Measurements from ENCODE around the gene UBAC2.

The UBAC2 gene

GRCh38 chr13:99340638-99341037 lies 140.0 kb downstream of the UBAC2 start:
- no peak for DNase-seq (ENCODE audit: low spot score)

GRCh38 chr13:99341969-99342722 lies 141.5 kb downstream of the UBAC2 start:
- no peak for DNase-seq (ENCODE audit: low spot score)

DNA sequence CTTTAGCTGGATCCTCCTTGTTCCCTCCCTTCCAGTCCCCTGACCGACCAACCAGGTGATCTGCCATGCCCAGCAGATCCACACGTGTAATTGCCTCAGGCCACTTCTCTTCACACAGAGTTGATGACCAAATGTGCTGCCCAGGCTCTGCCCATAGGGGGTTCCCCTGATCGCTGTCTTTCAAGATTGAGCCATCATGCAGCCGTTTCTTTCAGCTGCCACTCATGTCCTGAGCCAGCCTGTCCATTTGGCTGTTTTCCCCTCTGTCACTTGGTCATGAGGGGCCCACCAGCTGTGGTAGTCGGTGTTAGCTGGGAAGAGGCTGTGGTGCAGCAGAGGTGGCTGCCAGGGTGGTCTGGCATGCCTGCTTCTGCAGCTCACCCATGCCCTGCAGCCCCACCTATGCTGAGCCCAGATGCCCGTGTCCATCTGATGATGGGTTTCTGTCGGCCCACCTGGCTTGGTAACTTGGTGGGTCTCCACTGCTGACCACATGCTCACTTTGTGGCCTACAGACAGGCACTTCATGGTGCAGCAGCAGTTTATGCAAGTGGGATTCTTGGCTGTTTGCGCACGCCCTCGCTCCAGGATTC lies 142.2 kb downstream of the UBAC2 start:
- DNase-seq (ENCODE audit: low spot score): no peak

DNA sequence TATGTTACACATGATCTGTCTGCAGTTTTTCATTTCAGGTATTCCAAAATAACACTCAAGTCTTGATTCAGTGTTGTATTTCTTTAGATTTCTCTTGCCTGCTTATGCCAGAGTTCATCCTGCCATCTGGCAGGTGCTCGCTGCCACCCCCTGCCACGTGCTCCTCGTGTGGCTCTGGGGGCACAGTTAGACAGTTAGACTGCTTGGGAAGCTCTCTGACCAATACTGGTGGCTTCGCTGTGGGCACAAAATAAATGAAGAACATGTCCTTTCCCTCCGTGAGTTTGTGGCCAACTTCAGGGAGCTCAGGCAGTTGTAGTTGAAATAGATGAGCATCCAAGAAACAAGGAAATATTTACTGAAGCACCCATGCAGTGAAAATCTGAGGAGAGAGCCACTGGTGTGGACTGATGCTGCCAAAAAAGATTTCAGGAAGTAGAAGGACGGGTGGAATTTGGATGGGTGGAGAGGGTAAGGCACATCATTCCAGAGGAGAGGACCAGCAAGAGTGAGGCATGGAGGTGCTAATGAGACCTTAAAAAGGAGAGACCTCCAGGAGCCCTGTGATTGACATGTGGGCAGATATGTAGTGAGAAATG lies 144.1 kb downstream of the UBAC2 start:
- no peak for DNase-seq (ENCODE audit: low spot score)

DNA sequence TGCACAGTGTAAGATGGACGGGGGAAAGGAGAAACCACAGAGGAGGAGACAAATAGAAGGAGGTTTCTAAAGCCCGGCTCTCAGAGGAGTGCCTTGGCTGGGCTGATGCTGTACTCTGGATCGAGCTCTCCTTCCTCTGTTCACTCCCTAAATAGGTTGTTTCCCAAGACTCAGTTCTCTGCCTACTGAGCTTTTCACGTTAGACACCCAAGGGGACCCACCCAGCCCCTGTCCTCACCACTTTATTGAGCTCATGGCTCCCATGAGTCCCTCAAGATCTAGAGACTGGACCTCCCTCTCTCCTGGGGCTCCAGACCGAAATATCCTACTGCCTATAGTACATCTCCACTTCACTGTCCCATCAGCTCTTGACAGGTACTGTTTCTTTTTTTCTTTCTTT lies 144.7 kb downstream of the UBAC2 start:
- no peak for DNase-seq (ENCODE audit: low spot score)

DNA sequence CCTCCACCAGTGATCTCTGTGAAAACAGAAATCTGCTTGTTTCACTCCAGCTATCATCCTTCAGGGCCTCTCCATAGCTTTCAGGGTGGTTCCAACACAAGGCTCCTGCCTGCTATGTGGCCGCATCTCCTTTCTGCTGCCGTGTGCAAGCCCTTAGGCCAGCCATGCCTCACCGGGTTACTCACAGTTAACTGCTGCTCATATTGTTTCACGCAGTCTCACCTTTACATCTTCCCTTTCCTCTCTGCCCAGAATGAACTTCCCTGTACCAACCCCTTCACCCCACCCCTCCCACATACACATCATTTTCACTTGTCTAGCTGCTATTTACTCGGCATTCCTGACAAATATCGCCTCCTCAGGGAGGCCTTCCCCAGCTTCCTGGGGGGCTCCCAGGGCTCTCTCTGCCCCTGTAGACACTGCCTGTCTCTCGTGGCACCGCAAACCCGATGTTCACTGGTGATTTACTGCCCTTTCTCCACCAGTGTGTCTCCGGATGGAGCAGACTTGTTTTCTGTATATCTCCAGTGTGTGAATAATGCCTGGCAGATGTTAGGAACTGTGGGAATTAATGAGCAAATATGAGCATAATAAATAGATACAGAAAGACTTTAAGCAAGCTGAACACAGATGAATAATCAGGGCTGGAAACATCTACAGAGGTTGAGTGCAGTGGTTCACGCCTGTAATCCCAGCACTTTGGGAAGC lies 145.8 kb downstream of the UBAC2 start:
- peak; percentile 29 for DNase-seq (ENCODE audit: low spot score)

DNA sequence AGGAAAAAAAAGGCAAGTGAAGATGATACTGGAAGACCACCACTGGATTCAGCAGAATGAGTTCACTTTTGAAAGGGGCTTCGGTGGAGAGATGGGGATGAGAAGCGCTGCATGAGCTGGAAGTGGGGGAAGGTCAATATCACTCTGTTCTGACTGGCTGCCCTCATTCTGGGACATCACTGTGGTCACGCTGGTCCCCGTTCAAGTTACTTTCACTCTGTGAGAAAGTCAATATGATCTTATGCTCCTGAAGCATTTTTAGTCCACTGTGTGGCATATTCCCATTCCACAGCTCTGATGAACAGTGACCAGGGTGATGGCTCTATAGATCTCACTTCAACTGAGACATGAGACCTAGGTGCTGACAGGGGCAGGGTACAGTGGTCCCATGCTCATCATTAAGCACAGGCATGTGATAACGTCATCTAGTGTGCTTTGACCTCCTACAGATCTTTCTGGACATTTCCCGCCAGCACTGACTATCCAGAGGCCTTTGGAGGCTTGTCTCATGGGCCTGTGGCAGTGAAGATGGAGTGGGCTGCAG lies 146.8 kb downstream of the UBAC2 start:
- DNase-seq (ENCODE audit: low spot score): no peak

- DNase-seq (ENCODE audit: low spot score): no peak
These were observed 147.3 kb downstream of the UBAC2 start for GRCh38 chr13:99347911-99348451.

DNA sequence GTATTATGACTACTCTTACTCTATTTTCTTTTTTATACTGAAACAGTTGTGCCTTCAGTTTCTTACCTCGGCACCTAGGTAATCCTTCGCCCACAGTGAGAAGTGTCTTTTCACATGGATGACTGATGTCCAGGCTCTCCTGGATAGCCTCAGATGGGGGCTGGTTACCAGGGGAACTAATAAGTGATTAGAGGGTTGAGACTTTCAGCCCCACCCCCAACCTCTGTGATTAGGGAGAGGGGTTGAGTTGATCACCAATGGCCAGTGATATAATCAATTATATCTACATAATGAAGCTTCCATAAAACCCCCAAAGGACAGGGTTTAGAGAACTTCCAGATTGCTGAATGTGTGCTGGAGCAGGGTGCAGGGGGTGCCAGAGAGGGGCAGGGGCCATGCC lies 149.5 kb downstream of the UBAC2 start:
- DNase-seq (ENCODE audit: low spot score): no peak

DNA sequence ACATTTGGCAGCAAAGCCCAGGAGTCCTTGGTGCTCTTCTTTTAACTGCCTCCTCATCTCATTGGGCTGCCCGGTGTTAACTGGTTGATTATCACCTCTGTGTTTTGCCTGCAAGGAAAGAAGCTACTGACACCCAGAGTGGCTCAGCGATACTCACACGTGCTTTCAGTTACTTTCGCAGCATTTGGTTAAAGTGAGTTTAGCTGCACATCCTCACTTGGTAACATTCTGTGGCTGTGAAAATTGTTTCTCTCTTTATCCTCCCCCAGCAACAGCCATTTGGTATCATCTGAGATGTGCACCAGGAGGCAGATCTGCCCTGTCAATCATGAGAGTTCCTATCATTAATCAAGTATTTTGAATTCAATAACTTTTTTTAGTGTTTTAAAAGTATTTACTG lies 151.1 kb downstream of the UBAC2 start:
- no peak for DNase-seq (ENCODE audit: low spot score)

DNA sequence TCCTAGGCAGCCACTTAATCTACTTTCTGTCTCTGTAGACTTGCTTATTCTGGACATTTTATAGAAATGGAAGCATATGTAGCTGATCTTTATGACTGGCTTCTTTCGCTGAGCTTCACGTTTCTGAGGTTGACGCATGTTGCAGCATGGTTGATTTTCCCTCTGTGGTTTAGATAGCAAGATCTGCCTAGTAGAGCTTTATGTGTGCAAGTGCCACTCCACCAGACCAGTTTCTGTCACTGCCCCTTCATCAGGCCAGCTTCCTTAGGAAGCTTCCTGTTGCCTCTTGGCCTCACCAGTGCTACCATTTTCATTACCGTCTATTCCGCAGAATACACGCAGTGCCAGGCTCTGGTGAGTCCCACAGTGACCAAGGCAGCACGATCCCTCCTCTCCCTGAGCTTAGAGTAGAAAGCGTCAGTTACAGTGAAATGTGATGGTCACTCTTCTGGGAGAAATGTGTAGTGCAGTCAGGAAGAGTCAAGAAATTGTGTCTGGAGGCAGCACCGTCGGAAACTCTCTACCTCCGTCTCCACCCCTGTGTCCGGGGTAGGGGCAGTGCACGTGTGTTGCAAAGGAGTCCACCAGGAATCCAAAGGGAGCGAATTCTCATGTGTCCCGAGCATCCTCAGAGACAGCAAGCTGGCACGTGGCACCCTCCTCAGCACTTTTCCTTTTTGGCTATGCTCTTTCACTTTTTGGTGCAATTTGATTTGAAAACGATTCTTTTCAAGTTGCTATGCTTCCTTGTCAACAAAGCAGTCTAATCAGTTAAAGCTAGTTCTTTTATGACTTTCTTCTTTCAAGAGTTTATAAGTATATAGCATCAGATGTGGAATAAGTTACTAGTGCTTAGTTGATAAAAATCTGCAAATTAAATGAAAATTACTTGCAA lies 151.9 kb downstream of the UBAC2 start:
- DNase-seq (ENCODE audit: low spot score): no peak

GRCh38 chr13:99353246-99353600 lies 152.6 kb downstream of the UBAC2 start:
- no peak for DNase-seq (ENCODE audit: low spot score)

- DNase-seq (ENCODE audit: low spot score): no peak
These were observed 153.2 kb downstream of the UBAC2 start for GRCh38 chr13:99353836-99354235.

DNA sequence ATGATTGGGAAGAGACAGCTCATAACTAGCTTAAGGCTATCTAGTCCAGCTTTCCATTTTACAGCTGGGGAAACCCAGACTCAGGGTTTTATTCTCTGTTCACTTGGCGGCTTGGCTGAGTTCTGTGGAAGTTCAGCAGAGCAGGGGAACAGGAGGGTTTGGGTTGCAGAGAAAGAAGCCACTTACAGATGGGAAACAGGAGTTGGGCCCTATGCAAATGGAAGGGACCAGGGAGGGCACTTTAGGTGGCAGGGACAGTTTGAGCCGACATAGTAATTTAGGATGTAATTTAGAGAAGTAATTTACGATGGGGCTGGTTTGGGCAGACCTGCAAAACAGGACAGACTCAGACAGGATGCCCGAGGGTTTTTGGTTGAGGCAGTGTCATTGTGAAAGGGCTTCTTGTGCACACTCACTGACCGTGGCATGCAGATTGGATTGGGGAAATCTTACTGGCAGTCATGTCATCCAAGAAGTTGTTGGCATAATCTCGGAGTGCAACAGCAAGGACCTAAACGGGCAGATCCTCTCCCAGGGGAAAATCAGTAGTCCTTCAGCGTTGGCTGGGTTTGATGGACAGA lies 153.8 kb downstream of the UBAC2 start:
- no peak for DNase-seq (ENCODE audit: low spot score)

- DNase-seq (ENCODE audit: low spot score): no peak
These were observed 154.8 kb downstream of the UBAC2 start for GRCh38 chr13:99355267-99356011.

DNA sequence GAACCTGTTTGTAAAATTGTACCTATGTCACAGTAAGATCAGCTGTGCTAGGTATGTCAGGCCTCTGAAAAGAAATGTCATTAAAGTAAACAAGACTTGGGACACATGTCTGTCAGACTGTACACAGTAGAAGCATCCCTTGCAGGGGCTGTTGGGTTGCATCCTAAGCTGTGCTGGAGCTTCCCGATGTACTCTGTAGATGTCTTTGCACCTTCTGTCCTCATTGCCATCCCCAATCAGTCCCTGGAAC lies 155.3 kb downstream of the UBAC2 start:
- no peak for DNase-seq (ENCODE audit: low spot score)

DNA sequence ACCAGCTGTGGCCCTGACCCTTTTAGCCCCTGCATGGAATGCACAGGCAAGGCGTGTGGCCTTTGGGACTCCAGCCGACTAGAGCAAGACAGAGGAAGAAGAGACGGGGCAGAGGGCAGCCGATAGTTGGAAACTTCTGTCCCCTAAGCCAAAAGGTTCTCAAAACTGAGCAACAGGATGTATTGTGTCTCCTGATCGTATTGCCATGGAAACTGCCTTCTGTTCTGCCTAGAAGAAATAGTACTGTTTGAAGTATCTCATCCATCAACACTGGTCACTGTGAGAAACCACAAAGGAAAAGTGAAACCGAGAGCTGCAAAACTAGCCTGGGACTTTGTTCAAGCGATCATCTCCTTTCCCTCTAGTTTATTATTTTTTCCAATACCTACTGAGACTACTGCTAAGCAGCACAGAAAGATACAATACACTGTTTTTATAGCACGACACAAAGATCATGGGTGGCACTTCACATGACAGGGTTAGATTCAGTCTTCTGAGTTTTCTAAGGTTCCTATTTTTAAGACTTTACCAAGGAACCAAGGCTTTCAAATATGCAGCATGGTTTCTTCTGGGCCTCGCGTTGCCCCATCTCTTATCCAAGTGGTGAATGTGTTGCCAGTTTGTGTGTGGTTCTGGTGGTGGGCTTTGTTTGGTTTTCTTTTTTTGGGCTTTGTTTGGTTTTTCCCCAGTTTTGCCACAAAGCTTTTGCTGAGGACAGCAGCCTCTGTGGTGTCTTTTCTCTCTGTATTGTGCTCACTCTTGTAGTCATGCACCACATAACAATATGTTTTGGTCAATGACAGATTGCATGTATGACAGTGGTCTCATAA lies 155.8 kb downstream of the UBAC2 start:
- peak; percentile 65 for DNase-seq (ENCODE audit: low spot score)

- DNase-seq (ENCODE audit: low spot score): no peak
These were observed 156.5 kb downstream of the UBAC2 start for GRCh38 chr13:99357131-99357596.

- DNase-seq (ENCODE audit: low spot score): no peak
These were observed 157.3 kb downstream of the UBAC2 start for GRCh38 chr13:99357941-99358340.

GRCh38 chr13:99359528-99359927 lies 158.9 kb downstream of the UBAC2 start:
- DNase-seq (ENCODE audit: low spot score): no peak

Data from AG08395 (cell line).